ENCODE results near the gene MRPS18B. TPM values are rescaled to one million over a fixed set of nuclear protein-coding genes. Genes with fewer than 3 reads are reported as not detected.

The MRPS18B gene
- 34.9 and 35.4 TPM in 2 replicates for total RNA-seq

DNA sequence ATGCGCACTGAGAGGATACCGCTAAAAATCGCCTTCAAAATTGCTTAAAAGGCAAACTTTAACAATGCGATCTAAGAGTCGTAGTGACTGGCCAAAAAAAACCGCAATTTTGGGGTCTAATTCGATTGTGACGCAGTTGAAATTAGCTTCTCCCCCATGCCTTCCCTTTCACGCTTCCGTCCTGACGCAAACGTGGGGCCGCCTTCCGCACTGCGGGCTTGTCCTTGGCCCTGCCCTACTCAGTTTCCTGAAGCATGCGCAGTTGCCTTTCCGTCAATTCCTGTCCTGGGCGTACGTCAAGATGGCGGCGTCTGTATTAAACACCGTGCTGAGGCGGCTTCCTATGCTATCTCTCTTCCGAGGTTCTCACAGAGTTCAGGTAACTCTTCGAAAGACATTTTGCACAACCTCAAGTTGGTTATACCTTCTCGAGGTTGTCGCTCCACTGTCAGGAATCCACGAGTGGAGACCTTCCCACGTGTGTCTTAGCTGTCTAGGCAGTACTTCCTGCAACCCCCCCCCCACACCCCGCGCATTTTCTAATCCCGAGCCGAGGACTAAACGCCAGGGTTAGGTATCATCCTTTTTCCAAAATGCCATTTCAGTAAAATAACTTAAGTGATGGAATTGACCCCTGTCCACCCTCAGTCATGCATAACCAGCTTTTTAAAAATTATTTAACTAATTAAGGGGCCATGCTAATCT is at the start of gene MRPS18B:
Gene MRPS18B (plus strand): TSS at position 276 of the 705 bp plus-strand sequence. CDS start 26 bp downstream, at position 302.

DNA sequence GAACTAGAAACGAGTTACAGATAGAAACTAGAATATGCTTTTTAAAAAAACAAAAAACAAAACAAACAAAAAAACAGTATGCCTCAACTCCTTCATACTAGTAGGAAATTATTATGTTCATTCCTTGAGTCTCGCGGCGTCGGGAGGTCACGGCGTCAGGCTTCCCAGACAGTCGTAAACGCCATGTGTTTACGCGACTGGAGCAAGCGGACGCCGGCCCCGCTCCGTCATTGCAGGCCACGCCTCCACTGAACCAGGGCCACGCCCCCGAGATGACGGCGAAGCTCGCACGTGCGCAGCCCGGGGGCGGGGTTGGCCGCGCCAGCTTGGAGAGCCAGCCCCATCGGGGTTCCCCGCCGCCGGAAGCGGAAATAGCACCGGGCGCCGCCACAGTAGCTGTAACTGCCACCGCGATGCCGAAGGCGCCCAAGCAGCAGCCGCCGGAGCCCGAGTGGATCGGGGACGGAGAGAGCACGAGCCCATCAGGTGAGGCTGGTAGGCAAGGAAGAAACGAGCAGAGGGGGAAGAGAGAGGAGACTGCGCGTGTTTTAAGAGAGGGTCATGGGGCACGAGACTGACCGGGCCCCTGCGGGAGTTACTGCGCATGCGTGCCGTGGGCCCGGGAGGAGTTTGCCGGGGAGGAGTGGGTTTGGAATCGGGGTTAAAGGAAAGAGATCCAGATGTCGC is 46.4 kb upstream of the MRPS18B start, which contains the start of gene ABCF1:
Gene ABCF1 (plus strand): TSS at position 368 of the 687 bp plus-strand sequence. CDS start 46 bp downstream, at position 414.

DNA sequence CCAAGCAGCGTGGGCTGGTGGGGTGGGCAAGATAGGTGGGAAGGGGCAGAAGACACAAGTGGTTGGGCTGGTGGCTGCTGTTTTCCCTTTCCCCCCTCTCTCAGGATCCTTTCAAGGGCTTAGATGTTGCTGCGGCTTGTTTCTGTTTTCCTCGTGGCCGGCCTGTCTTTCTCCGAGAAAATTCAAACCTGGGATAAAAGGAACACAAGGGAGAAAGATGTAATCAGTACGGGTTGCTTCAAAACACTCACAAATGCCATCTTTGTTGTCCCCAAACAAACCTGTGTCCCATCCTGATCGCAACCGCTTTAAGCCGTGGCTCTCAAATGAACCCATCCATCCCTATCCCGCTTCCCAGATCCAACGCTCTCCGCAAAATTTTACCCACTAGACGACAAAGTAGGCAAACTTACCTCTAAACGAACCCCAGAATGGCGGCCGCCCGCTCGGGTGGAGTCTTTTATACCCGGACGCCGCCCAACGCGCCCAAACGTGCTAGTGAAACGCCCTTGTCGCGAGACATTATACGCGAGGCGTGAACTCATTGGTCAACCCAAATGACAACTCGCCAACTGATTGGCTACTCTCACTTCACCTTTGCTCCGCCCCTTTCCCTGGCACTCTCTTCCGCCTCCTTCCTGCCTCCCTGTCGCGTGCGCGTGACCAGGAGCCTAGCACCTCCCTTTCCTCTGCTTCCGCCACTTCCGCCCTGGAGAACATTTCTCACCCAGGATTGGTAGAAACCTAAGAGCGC is 652 bp upstream of the MRPS18B start, which contains the start of gene PPP1R10:
Gene PPP1R10 (minus strand): TSS at position 433 of the 754 bp plus-strand sequence. CDS start 7,299 bp downstream, outside the sequence.

GRCh38 chr6:30626484-30627366 is 9.1 kb downstream of the MRPS18B start, which contains the start of gene ATAT1:
TSS of gene ATAT1 (plus strand) at chr6:30626874.

DNA sequence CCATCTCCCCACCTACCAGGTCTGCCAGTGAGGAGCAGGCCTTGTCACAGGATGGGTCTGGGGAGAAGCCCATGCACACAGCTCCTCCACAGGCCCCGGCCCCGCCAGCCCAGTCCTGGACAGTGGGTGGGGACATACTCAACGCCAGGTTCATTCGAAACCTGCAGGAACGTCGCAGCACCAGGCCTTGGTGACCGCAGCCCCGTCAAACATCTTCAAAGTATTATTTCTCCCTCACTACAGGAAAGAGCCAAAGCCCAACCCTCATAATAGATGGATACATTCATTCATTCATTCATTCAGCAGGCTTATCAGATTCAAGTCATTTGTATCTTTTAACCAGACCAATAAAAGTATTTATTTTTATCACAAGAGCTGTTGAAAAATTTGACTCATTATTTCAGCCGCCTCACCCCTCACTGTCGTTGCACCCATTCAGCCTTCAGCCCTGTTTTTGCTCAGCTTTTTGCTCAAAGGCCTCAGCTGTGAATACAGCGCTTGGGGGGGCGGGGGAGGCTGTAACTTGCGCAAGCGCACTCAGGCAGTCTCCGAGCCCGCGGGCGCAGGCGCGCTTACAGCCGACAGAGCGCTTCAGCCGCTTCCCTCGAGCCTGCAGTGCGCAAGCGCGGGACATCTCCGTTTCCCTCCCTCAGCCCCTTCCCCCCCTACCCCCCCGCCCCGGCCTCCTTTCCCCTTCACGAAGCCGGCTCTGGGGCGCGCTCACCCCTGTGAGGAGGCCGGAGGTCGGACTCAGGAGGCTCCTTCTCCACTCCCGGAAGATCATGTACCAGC is 29.0 kb downstream of the MRPS18B start, which contains the start of gene C6orf136:
Gene C6orf136 (plus strand): TSS at position 684 of the 792 bp plus-strand sequence. CDS start 99 bp downstream, at position 783.

GRCh38 chr6:30672445-30673253 is 55.0 kb downstream of the MRPS18B start, which contains the start of gene DHX16:
TSS of gene DHX16 (minus strand) at chr6:30673006. CDS start at chr6:30672841, 165 bp downstream.

Other genes starting within 250 kb of the MRPS18B start
- 215 and 254 TPM in 2 replicates for gene HLA-E, start 128.3 kb upstream of the MRPS18B start, total RNA-seq
- gene GNL1, start 61.4 kb upstream of the MRPS18B start, total RNA-seq: 53.5 and 62.6 TPM in 2 replicates
- gene PRR3, start 60.5 kb upstream of the MRPS18B start, total RNA-seq: 4.8 and 5.7 TPM in 2 replicates
- 43.7 and 55.0 TPM in 2 replicates for gene ABCF1, start 46.4 kb upstream of the MRPS18B start, total RNA-seq
- 17.7 and 21.0 TPM in 2 replicates for gene PPP1R10, start 597 bp upstream of the MRPS18B start, total RNA-seq
- 3.3 and 5.0 TPM in 2 replicates for gene ATAT1, start 9.0 kb downstream of the MRPS18B start, total RNA-seq
- gene C6orf136, start 29.3 kb downstream of the MRPS18B start, total RNA-seq: 2.2 and 2.5 TPM in 2 replicates
- 34.6 and 40.8 TPM in 2 replicates for gene DHX16, start 55.2 kb downstream of the MRPS18B start, total RNA-seq
- gene PPP1R18, start 68.8 kb downstream of the MRPS18B start, total RNA-seq: 55.1 and 74.0 TPM in 2 replicates
- 2.6 and 3.3 TPM in 2 replicates for gene NRM, start 73.1 kb downstream of the MRPS18B start, total RNA-seq
- 10.8 and 12.7 TPM in 2 replicates for gene MDC1, start 99.4 kb downstream of the MRPS18B start, total RNA-seq
- 611 and 617 TPM in 2 replicates for gene TUBB, start 102.5 kb downstream of the MRPS18B start, total RNA-seq
- 102 and 110 TPM in 2 replicates for gene FLOT1, start 124.8 kb downstream of the MRPS18B start, total RNA-seq
- 49.8 and 105 TPM in 2 replicates for gene IER3, start 126.7 kb downstream of the MRPS18B start, total RNA-seq